K562 (cell line): ENCODE measurements around the gene MAST1. TPM values are rescaled to one million over a fixed set of nuclear protein-coding genes. Genes with fewer than 3 reads are reported as not detected.

Source experiments
- ATF1 ChIP-seq, 2 experiments: fragments of 450-650 bp in 1 of 2; IDR thresholded peaks; 2 replicates each; pipeline ENCODE4 v1.6.1; 2016; ENCODE audit warnings: missing compliant biosample characterization in 1 of 2, missing genetic modification characterization in 1 of 2
- BCOR ChIP-seq: fragments of 450-650 bp; IDR thresholded peaks from 2 replicates; pipeline ENCODE4 v1.6.1; 2016
- CXXC5 ChIP-seq: fragments of 250-450 bp; sonication (Bioruptor Pico); IDR thresholded peaks from 2 replicates; pipeline ENCODE4 v1.8.0; 2022; ENCODE audit warnings: inconsistent platforms, mild to moderate bottlenecking, moderate library complexity
- DPF2 ChIP-seq: fragments of 450-650 bp; IDR thresholded peaks from 2 replicates; pipeline ENCODE4 v1.6.1; 2016
- E2F6 ChIP-seq, 2 experiments: IDR thresholded peaks; 2 replicates each; pipeline ENCODE4 v1.6.1; 2011; ENCODE audit warnings: borderline replicate concordance in 1 of 2, control low read depth in 1 of 2, low read depth in 1 of 2, low read length in 1 of 2, mild to moderate bottlenecking in 1 of 2, mixed read lengths in 1 of 2, moderate library complexity in 1 of 2; ENCODE audit not compliant: insufficient read depth in 1 of 2, insufficient read length in 1 of 2, poor library complexity in 1 of 2, severe bottlenecking in 1 of 2; ENCODE audit errors: extremely low read depth in 1 of 2
- LCOR ChIP-seq: sonication (generic); formaldehyde crosslinking; IDR thresholded peaks from 2 replicates; pipeline ENCODE4 v1.8.0; 2022; ENCODE audit warnings: mild to moderate bottlenecking, missing genetic modification reagents
- ZNF449 ChIP-seq: fragments of 250-450 bp; sonication (Bioruptor Pico); IDR thresholded peaks from 2 replicates; pipeline ENCODE4 v1.8.0; 2022; ENCODE audit warnings: moderate library complexity, mild to moderate bottlenecking, inconsistent platforms
- ZNF583 ChIP-seq: fragments of 250-450 bp; sonication (Bioruptor Pico); IDR thresholded peaks from 2 replicates; pipeline ENCODE4 v1.4.0; 2020
- ZNF77 ChIP-seq: fragments of 250-450 bp; sonication (Bioruptor Pico); IDR thresholded peaks from 2 replicates; pipeline ENCODE4 v1.5.0; 2020
- polyA plus RNA-seq, 8 experiments: library from polyadenylated mRNA; depleted of rRNA in 4 of 8; stranded (reverse) in 5 of 8; unstranded in 3 of 8; fragments of >200 nt; fragmentation: Nextera tagmentation in 2 of 8; fragmentation: Illumina TruSeq in 1 of 8; extraction: Ambion mirVana in 2 of 8; extraction: Trizol in 1 of 8; gene quantifications; 2 replicates each; pipeline versions ENCODE4 v1.2.1 to v1.2.3, GENCODE V29; 2011 to 2014; ENCODE audit warnings: inconsistent platforms in 1 of 8, missing spikeins in 1 of 8
- total RNA-seq, 7 experiments: library from RNA; depleted of rRNA in 6 of 7; stranded (reverse); fragments of >200 nt in 6 of 7; fragmentation: Illumina TruSeq in 2 of 7; extraction: Trizol in 2 of 7; gene quantifications; 2 replicates each; pipeline versions ENCODE4 v1.2.1 to v1.2.3, GENCODE V29; 2011 to 2021; ENCODE audit warnings: low replicate concordance in 1 of 7
- TF ChIP-seq, protein P1 (sequence below), 2 experiments: fragments of 450-650 bp in 1 of 2; sonication (generic) in 1 of 2; formaldehyde crosslinking; conservative IDR thresholded peaks; 2 replicates each; pipeline versions ENCODE4 v1.4.0 to v1.8.1; 2020 to 2022; ENCODE audit warnings: mild to moderate bottlenecking in 1 of 2, missing genetic modification reagents in 1 of 2

MAST1 gene
- total and polyA plus RNA-seq, 9 of the 15 experiments (the other 6 are each of a cell fraction or from before 2014, with no cell fraction given) = 0.48 to 10.3 (median 3.9) TPM

DNA sequence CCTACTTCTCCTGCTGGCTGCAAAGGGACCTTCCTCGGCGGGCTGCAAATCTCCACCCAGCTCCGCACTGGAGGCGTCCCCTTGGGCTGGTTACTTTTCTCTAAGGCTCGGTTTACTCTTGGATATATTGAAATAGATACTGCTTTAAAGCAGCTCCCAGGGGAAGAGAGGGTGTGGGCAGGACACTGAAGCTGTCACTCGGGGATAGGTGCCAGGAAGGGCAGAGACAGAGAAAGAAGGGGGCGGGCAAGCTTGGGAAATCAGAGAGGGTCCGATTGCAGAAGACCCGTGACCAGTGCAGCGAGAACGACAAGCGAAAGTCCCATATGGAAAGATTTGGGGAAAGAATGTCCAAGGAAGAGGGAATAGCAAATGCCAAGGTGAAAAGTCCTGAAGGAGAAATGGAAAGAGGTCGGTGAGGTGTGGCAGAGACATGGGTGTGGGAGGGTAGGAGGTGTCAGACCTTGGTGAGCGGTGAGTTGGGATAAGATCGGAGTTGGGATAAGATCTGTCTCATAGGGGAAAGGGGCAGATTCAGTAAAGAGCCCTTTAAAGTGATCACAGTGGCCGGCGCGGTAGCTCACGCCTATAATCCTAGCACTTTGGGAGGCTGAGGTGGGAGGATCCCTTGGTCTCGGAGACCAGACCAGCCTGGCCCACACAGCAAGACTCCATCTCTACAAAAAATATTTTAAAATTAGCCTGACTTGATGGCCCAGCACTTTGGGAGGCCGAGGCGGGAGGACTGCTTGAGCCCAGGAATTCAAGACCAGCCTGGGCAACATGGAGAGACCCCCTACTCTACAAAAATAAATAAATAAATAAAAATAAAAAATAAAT, 35.8 kb upstream of the MAST1 start (continued):
- no peak for TF ChIP-seq E2F6 (IDR thresholded peaks at IDR 0.05; ENCODE audit: borderline replicate concordance in 1 of 2, extremely low read depth in 1 of 2, insufficient read depth in 1 of 2, insufficient read length in 1 of 2, low read depth in 1 of 2, low read length in 1 of 2, poor library complexity in 1 of 2, severe bottlenecking in 1 of 2)
- peak; percentile 78; the same call in 1 of the 2 replicates for TF ChIP-seq BCOR
- 0 out of 2 replicates have a peak, but pooled peaks have one; percentile 28 for TF ChIP-seq DPF2
- TF ChIP-seq, protein P1, sequence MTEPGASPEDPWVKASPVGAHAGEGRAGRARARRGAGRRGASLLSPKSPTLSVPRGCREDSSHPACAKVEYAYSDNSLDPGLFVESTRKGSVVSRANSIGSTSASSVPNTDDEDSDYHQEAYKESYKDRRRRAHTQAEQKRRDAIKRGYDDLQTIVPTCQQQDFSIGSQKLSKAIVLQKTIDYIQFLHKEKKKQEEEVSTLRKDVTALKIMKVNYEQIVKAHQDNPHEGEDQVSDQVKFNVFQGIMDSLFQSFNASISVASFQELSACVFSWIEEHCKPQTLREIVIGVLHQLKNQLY (CRISPR knock-in tag; conservative IDR thresholded peaks at IDR 0.05) = no peak
- no peak for TF ChIP-seq LCOR (CRISPR knock-in tag)
- no peak for TF ChIP-seq ZNF583 (CRISPR knock-in tag)
- TF ChIP-seq ATF1 (CRISPR knock-in tag; IDR thresholded peaks at IDR 0.05) = no peak
- no peak for TF ChIP-seq ATF1 (tag; IDR thresholded peaks at IDR 0.05)
- TF ChIP-seq ZNF449 = no peak
- TF ChIP-seq ZNF77 = no peak
- no peak for TF ChIP-seq CXXC5 (CRISPR knock-in tag)
